ENCODE data around the gene KREMEN1.
A peak's percentile ranks its signal among the peaks of the same experiment; 100 is the strongest.

Gene KREMEN1

DNA sequence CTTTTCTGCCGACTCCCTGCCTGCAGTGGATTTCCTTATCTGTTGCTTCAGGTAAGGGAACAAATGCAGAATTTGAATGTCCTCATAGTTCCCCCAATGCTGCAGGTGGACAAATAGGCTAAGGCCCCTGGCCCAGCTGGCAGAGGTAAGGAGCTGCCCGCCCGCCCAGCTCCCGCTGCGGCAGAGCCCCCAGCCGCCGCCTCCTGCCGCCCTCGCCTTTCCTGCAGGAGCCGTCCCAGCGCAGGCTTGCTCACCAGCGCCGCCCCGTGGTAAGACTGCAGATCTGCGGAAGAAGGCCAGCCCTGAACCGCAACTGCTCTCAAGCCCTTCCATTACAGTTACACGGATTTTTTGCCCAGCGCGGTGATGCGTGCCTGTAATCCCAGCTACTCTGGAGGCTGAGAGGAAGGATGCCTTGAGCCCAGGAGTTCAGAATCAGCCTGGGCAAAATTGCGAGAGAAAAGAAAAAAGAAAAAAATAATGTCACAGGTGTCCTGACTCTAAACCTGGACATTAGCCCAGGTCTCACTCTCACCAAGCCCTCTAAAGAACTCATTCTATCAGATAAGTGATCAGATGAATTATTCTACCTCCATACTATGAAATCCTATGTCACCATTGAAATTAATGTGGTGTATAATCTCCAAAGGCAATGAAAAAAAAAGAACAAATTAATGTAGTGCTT lies 81.7 kb downstream of the KREMEN1 start:
- DNase-seq = peak; percentile 45 to 58

DNA sequence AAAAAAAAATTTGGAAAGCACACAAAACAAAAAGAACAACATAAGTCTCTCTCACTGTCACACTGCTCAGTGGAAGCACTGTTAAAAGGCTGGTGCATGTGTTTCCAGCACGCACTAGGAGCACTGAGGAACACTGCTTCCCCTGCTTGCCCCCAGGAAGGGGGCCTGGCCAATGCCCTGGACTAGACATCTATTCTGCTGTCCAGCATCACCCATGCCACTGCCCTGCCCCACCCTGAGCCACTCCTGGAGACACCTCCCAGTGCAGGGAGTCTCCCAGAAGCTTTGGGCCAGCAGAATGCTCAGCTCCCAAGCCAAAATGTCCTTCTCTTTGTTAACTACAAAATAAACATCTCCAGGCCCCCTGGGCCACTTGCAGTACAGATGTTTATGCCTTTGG lies 83.1 kb downstream of the KREMEN1 start:
- no peak for DNase-seq

GRCh38 chr22:29156507-29156906 lies 83.7 kb downstream of the KREMEN1 start:
- DNase-seq = no peak

DNA sequence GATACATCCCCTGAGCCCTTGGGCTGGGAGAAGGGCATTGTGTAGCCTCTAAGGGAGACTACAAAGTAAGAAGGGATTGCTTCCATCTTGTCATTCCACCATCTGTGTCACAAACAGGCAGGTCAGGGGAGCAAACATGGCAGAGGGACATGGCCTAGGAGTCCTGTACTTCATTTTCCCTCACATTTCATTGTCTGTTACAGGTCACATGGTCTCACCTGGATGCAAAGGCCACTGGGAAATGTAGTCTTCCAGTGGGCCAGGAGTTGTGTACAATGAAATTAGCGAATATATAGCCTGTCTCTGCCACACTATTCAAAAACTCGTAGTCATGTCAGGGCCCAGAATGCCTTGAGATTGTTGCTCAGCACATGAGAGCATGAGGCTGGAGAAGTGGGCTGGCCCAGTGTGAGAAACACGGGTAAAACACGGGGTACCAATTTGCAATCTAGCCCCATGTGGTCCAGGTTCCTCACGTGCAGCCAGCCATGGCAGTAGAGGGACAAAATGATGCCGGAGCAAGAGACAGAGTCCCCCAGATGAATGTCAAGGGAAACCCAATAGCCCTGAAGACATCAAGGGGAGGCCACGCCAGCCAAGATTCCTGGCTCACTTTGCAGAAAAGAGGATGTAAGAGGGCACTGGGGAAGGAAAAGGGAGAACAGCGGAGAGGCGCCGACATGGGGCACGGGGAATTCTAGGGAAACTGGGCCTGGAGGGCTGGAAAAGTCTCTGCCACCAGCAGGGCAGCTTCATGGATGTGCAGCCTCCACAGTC lies 85.1 kb downstream of the KREMEN1 start:
- no peak for DNase-seq

- DNase-seq = no peak
These were observed 85.7 kb downstream of the KREMEN1 start for GRCh38 chr22:29158546-29158945.

DNA sequence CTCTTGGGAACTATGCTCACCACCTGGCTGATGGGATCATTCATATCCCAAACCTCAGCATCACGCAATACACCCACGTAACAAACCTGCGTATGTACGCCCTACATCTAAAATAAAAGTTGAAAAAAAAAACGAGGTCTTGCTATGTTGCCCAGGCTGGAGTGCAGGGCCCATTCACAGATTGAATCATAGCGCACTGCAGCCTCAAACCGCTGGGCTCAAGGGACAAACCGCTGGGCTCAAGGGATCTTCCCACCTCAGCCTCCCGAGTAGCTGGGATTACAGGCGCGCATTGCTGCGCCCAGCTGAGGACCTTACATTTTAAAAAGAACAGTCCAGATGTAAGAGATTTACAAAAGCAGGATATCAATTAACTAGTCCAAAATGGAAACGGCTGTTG lies 91.0 kb downstream of the KREMEN1 start:
- no peak for DNase-seq

GRCh38 chr22:29165321-29166060 lies 92.7 kb downstream of the KREMEN1 start:
- no peak for DNase-seq

GRCh38 chr22:29166180-29166579 lies 93.3 kb downstream of the KREMEN1 start:
- DNase-seq = no peak

DNA sequence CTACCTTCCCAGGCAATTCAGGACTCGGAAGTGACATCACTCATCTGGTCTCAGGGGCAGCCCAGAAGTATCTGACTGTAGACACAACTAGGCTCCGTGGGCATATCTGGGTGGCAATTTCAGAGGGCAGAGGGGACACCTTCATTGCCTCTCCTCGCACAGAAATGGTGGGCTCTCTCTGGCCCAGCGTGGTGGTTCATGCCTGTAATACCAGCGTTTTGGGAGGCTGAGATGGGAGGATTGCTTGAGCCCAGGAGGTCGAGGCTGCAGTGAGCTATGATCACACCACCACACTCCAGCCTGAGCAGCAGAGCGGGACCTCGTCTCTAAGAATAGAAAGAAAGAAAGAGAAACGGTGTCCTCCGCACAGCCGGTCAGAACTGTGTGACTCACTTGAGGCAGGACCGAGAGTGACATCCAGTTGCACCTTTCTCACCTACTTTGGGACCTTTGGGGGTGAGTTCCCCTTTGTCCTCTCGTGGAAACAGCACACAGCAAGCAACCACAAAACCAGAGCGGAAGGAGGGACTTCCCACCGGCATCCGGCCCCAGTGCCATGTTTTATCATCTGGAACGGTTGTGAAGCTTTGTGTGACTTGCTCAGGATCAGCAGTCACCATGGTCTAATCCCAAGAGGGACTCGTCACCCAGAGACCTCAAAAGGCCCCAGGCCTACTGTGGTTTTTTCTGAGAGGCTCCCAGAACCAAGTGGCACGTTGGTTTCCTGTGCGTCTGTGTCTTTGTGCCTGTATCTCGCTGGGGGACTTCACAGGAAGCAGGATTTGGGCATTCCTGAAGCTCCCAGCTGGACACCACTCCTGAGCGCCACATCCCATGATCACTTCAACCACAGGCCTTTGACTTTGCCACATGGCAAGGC lies 94.4 kb downstream of the KREMEN1 start:
- peak; percentile 15 to 17 for DNase-seq

DNA sequence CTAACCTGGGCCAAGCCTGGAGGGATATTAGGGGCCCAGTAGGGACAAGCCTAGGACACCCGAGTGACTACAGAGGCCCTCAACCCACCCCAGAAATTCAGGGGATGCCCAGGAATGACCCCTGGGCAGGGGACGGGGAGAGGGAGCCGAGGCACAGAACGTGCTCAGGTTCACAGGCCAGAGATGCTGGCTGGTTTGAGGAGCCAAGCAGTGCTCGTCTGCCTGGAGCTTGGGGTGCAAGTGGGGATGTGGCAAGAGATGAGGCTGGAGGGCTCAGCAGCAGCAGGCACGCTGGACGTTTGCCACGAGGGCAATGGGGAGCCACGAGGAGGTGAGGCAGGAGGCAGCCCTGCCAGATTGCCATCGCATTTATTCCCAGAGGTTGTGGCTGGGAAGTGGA lies 98.9 kb downstream of the KREMEN1 start:
- no peak for DNase-seq

DNA sequence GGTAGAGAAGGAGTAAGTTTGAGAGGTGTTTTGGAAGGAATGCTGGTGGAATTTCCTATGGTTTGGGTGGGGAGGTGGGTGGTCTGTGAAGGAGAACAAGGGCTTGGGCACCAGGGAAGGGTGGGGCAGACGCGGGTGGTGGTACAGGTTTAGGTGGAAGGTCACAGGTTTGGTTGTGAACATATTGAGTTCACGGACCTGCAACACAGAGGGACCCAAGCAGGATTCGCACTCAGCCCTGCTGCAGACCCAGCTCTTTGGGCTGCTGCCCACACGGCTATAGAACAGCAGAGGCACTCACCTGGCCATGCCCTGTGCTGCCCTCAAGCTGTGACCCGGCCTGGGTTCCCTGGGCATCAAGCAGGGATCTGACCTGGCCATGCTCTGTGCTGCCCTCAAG lies 99.4 kb downstream of the KREMEN1 start:
- DNase-seq = no peak

DNA sequence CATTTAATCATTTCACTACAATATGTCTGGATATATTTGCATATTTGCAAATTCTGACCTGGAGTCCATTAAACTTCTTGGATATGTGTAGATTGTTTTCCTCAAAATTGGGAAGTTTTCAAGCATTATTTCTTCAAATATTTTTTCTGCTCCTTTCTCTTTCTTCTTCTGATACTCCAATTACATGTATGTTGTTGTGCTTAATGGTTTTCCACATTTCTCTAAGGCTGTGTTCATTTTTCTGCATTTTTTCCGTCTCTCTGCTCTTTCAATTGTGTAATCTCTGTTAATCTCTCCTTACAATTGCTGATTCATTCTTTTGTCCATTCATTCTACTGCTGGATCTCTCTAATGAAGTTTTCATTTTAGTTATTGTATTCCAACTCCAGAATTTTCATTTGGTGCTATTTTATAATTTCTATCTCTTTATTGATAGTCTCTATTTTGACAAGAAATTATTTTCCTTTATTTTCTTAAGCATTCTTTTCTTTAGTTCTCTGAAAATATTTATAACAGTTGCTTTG lies 102.5 kb downstream of the KREMEN1 start:
- no peak for DNase-seq

GRCh38 chr22:29183971-29184848 lies 111.4 kb downstream of the KREMEN1 start:
- no peak for DNase-seq

DNA sequence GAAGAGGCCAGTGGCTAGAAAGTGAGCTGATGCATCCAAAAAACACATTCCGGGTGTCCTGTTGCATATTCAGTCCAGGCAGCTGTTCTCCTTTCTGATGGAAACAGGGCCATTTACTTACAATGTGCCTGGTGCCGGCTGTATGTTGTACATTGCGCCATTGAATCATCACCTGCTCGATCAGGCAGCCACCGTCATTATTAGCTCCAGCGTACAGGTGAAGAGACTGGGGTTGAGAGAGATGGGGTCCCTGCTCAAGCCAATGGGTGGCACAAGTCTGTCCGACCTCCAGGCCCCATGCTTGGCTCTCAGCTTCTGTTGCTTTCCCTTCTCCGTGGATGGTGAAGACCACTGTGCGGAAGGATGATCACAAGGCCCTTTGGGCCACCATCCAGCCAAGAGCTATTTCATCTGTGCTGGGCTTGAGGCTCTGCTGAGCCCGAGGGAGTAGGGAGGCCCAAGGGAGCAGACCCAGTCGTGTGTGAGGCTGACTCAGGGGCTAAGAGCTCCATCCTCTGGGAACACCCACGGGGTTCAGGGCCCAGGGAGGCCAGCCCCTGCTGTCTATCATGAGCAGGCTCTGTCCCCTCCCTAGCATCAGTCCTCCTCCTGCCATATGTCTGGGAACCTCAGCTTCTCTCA lies 112.1 kb downstream of the KREMEN1 start:
- no peak for DNase-seq

DNA sequence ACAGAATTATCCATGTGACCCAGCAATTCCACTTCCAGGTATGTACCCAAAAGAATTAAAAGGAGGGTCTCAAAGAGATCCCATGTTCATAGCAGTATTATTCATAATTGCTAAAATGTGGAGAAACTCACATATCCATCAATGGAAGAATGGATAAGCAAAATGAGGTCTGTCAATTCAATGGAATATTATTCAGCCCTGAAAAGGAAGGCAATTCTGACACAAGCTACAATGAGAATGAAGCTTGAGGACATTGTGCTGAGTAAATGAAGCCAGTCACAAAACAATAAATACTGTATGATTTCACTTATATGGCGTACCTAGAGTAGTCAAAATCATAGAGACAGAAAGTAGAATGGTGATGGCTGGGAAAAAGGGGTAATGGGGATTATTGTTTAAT lies 113.5 kb downstream of the KREMEN1 start:
- no peak for DNase-seq

- no peak for DNase-seq
These were observed 115.0 kb downstream of the KREMEN1 start for GRCh38 chr22:29187831-29188230.

- DNase-seq = no peak
These were observed 117.2 kb downstream of the KREMEN1 start for GRCh38 chr22:29190051-29190450.

DNA sequence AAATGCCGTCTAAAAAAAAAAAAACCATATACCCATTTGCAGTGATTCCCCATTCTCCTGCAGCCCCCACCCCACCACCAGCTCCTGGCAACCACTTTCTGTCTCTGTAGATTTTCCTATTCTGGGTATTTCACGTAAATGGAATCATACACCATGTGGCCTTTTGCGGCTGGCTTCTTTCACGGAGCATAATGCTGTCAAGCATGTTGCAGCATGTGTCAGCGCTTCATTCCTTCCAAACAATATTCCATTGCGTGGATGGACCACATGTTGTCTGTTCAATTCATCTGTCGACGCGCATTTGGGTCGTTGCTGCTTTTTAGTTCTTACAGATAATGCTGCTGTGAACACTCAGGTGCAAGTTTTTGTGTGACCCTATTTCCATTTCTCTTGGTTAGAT lies 118.1 kb downstream of the KREMEN1 start:
- DNase-seq = no peak

DNA sequence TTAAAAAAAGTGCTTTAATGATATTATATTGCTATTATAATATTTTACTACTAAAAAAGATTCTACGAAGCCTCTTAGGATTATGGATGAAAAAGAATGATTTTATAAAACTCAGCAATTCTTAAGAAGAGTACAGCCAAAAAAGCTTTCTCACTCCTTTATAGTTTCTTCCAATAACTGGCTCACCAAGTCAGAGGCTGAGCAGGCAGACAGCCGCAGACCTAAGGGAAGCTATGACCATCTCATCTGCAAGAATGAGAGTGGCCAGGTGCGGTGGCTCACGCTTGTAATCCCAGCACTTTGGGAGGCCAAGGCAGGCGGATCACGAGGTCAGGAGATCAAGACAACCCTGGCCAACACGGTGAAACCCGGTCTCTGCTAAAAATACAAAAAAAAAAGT lies 120.2 kb downstream of the KREMEN1 start:
- DNase-seq = no peak

DNA sequence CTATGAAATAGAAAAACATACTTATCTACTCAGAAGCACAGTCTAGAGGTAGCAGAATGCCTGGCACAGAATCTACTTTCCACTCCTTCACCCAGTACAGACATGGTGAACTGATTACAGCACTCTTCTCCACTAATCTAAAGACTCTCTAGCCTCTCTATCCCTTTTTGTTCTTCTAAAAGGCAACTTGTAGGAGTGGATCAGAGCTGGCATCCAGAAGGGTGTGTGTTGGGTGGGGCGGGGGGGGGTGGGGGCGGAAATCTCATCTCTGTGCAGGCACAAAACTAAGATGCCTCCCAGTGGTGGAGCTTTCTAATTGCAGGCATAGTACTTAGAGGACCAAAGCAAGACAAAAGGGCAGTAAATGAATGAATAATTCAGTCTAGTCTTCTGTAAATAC lies 121.3 kb downstream of the KREMEN1 start:
- no peak for DNase-seq
